Forelimb muscle (tissue), 1 donor: ENCODE results near the gene CKAP4. TPM values are rescaled to one million over a fixed set of nuclear protein-coding genes. Genes with fewer than 3 reads are reported as not detected.

Experiments
- DNase-seq: peaks from one replicate; pipeline ENCODE4 v3.0.0-alpha.2; 2013; ENCODE audit warnings: low read depth
- polyA plus RNA-seq: library from polyadenylated mRNA; unstranded; fragments of 120-200 nt; gene quantifications from one replicate; pipeline ENCODE4 v1.2.1, GENCODE V29; 2013; ENCODE audit not compliant: insufficient read length

The CKAP4 gene
- polyA plus RNA-seq, 1 donor = 73.5 TPM

GRCh38 chr12:106274575-106275121 lies 26.8 kb upstream of the CKAP4 start:
- no peak for DNase-seq

DNA sequence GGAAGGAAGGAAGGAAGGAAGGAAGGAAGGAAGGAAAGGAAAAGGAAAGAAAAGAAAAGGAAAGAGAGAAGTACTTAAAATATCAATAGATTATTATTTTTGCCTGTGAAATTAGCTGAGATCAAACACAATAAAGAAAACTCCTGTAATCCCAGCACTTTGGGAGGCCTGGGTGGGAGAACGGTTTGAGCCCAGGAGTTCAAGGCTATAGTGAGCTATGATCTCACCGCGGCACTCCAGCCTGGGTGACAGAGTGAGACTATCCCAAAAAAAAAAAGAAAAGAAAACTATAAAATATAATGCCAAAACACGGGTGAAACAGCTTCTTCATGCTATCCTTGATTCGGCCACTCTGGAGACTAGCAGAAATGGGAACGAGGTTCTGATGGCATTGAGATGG lies 26.2 kb upstream of the CKAP4 start:
- DNase-seq = no peak

GRCh38 chr12:106273491-106273890 lies 25.7 kb upstream of the CKAP4 start:
- DNase-seq = no peak

GRCh38 chr12:106271575-106272505 lies 24.0 kb upstream of the CKAP4 start:
- no peak for DNase-seq

- DNase-seq = no peak
These were observed 21.4 kb upstream of the CKAP4 start for GRCh38 chr12:106269150-106269771.

GRCh38 chr12:106267535-106267934 lies 19.7 kb upstream of the CKAP4 start:
- no peak for DNase-seq

GRCh38 chr12:106265116-106265515 lies 17.3 kb upstream of the CKAP4 start:
- DNase-seq = no peak

DNA sequence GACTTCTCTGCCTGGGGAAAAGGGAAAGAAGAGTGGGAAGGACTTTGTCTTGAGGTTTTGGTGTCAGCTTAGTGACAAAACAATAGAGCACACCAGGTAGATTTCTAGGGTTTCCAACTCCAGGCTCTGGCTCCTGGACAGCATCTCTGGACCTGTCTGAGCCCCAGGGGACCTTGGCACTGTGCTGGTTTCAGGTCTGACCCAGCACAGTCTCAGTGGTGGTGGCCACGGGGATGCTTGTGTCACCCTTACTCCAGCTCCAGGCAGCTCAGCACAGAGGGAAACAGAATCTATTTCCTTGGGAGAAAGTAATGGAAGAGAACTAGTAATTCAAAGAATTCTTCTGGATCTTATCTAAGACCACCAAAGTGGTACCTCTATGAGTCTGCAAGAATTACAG lies 11.1 kb upstream of the CKAP4 start:
- no peak for DNase-seq

- DNase-seq = no peak
These were observed 10.4 kb upstream of the CKAP4 start for GRCh38 chr12:106258226-106258625.

- no peak for DNase-seq
These were observed 8.7 kb upstream of the CKAP4 start for GRCh38 chr12:106256524-106256923.

DNA sequence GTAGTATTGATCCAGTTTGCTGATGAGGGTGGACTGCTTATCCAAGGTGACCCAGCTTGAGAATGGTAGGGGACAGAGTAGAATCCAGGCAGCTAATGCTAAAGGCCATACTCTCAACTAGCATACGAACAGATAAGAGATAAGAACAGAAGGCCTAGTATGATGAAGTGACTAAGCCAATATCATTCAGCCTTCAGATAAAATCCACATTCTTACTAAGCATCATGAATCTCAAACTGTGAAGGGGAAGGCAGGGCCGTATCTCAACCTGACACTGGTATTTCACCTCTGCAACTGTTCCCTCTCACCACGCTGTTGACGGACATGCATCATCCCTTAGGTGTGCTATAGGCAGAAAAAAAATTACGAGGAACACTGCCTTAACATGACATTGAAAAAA lies 8.1 kb upstream of the CKAP4 start:
- DNase-seq = no peak

GRCh38 chr12:106255493-106255892 lies 7.7 kb upstream of the CKAP4 start:
- DNase-seq = no peak

- no peak for DNase-seq
These were observed 6.9 kb upstream of the CKAP4 start for GRCh38 chr12:106254724-106255123.

DNA sequence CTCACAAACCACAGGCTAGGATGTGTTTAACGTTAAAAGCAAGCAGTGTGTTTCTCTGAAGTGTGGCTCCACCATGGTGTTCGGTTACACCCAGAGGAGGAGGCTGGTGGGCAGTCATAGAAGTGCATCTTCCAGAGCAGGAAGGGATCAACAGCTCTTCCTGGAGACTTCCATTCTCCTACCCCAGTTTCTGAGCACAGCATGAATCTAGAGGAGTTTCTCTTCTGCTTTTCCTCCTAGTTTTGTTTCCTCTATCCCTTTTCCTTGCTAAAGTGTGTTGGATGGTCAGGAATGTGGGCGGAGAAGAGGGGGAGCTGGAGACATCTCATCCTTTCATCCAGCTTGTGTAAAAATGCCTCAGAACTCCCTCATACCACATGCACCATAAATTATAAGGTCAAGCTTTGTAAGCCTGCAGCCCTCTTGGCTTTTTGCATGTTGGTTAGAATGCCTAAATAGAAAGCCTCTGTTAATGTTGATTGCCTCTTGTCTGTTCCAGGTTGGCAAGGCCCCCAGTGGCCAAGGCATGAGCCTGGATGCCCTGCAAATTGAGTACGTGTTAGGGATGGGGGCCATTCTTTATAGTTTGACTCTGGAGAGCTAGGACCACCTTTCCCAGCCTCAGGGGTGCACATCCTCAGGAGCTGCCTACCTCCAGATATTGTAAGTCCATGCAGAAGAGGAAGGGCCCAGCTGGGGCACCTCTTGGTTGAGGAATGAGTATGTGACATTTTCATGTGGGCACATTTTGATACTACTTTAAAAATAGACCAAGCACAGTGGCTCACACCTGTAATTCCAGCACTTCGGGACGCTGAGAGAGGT lies 4.0 kb upstream of the CKAP4 start:
- DNase-seq = no peak

DNA sequence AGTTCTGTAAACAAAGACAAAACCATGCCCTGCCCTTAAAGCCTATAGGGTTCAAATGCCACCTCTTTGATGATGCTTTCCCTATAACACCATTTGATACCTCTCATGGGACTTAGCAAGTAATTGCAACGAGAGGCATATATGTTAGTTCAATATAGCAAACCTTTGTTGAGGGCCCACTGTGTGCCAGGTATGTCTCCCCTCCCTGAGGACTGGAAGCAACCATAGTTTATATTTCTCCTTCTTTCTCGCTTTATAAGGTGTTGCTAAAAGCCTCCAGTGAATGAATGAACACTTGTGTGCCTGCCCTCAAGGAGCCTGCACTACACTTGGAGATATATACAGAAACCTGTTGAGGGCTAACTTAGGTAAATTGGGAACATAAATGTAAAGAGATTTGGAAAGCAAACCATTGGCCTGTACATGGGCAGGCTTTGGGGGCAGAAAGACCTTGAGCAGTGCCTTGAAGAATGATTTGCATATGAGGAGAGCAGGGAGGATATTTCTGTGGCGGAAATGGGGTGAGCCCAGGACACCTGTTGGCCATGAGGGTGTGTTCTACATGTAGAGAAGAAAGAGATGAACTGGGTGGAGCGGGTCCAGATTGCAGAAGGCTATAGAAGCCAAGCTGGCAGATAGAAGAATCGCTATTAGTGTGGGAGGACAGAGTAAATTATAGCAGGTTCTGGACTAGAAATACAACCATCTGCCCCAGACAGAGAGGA lies 1.8 kb upstream of the CKAP4 start:
- DNase-seq = no peak

- DNase-seq = no peak
These were observed 1.1 kb upstream of the CKAP4 start for GRCh38 chr12:106248846-106249371.

GRCh38 chr12:106248312-106248845 lies 559 bp upstream of the CKAP4 start:
- DNase-seq = no peak

DNA sequence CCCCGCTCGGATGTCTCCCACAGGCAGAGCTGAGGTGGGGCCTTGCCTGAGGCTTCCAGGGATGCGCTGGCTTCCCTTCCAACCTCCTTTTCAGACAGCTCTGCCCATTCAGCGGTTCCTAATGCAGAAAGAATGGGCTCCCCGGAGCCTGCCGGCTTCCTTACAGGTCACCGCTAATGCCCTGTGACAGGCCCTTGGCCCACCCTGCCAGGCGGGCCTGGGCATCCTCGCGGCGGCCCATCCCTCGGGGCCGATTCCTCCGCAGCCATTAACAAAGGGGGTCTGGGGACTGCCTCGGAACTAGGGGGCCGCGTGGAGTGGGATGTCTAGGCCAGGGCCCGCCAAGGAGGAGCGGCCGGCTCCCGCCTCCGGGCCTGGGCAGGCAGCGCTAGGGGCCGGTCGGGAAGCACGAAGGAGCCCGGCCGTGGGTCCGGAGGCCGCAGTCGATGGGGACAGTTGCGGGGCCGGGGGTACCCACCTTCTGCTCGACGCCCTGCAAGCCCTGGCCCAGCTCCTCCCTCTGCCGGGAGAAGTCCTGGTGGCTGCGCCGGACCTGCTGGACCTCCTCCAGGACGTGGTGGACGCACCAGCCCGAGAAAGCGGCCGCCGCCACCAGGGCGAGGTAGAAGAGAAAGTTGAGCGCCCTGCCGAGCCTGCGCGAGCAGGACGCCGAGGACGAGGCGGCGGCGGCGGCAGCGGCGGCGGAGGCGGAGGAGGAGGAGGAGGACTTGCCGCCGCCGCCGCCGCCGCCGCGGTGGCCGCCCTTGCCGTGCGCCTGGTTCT lies 738 bp downstream of the CKAP4 start:
- no peak for DNase-seq

DNA sequence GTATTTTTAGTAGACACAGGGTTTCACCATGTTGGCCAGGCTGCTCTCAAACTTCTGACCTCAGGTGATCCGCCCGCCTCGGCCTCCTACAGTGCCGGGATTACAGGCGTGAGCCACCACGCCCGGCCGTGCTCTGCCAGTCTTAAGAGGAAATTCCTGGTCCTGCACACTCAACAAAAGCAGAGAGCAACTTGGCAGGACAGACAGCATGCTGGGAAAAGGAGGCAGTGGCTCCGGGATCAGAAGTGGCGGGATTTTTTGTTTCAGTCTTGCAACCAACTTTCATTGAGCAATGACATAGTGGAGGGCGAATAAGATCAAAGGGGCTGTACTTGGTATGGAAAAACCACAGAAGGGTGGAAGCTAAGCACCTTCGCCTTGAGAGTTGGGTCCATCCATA lies 2.1 kb downstream of the CKAP4 start:
- DNase-seq = no peak

DNA sequence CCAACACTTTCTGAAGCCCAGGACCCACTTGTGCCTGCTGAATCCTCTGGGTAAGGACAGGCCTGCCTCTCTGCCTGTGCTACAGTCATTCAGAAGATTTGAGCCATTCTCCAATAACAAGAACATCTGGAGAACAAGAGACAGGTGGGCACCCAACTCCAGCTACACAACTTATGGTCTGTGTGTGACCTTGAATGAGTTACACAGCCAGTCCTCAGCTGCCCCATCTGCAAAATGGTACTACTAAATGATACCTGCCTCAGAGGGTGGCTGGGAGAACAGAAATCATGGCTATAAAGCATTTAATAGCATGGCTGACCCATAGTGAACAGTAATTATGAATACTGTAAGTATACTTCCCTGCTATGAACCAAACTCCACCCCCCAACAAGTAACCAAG lies 4.2 kb downstream of the CKAP4 start:
- no peak for DNase-seq
